NCI-H1105 treated with DMSO at 0.1 percent for 48 hours (cell line): ENCODE data around the gene TTC34.

Source experiments
- DNase-seq: peaks from one replicate; lab custom pipeline; 2025; lab: John Stamatoyannopoulos, UW

The TTC34 gene

GRCh38 chr1:2830761-2831425 lies 29.4 kb upstream of the TTC34 start:
- DNase-seq: no peak

- no peak for DNase-seq
These were observed 28.5 kb upstream of the TTC34 start for GRCh38 chr1:2829846-2830615.

- DNase-seq: no peak
These were observed 27.2 kb upstream of the TTC34 start for GRCh38 chr1:2828586-2829250.

GRCh38 chr1:2826736-2827292 lies 25.3 kb upstream of the TTC34 start:
- no peak for DNase-seq

- DNase-seq: no peak
These were observed 24.8 kb upstream of the TTC34 start for GRCh38 chr1:2826316-2826715.

- DNase-seq: no peak
These were observed 24.1 kb upstream of the TTC34 start for GRCh38 chr1:2825487-2826189.

- DNase-seq: no peak
These were observed 23.5 kb upstream of the TTC34 start for GRCh38 chr1:2824999-2825398.

- no peak for DNase-seq
These were observed 22.6 kb upstream of the TTC34 start for GRCh38 chr1:2823921-2824610.

GRCh38 chr1:2822621-2823145 lies 21.2 kb upstream of the TTC34 start:
- no peak for DNase-seq

GRCh38 chr1:2821966-2822620 lies 20.6 kb upstream of the TTC34 start:
- DNase-seq: peak; percentile 49

- no peak for DNase-seq
These were observed 20.0 kb upstream of the TTC34 start for GRCh38 chr1:2821373-2821955.

GRCh38 chr1:2820731-2821372 lies 19.4 kb upstream of the TTC34 start:
- DNase-seq: no peak

GRCh38 chr1:2819831-2820730 lies 18.6 kb upstream of the TTC34 start:
- no peak for DNase-seq

- DNase-seq: no peak
These were observed 17.9 kb upstream of the TTC34 start for GRCh38 chr1:2819429-2819828.

- DNase-seq: no peak
These were observed 16.5 kb upstream of the TTC34 start for GRCh38 chr1:2817784-2818564.

- no peak for DNase-seq
These were observed 15.3 kb upstream of the TTC34 start for GRCh38 chr1:2816786-2817185.

- DNase-seq: no peak
These were observed 14.1 kb upstream of the TTC34 start for GRCh38 chr1:2815551-2815950.

- DNase-seq: no peak
These were observed 13.1 kb upstream of the TTC34 start for GRCh38 chr1:2814511-2815075.
